ENCODE measurements around the gene GFRA3.
A peak's percentile ranks its signal among the peaks of the same experiment; 100 is the strongest.

Gene GFRA3

GRCh38 chr5:138213161-138214029 is 61.0 kb downstream of the GFRA3 start, which contains the start of gene CDC23:
CDC23 (minus strand) TSS chr5:138213323; CDS start chr5:138213312, 11 bp downstream.
- H3K4me3 ChIP-seq (ENCODE audit: control insufficient read depth in 1 of 7, extremely low read depth in 1 of 7, insufficient read depth in 4 of 7, low read depth in 2 of 7, low read length in 6 of 7), result peak within 1 kb of the TSS; percentile 80 to 100 (median 99)
- peak; percentile 97 to 98 (median 97) for DNase-seq
- CTCF ChIA-PET, result interaction anchor here (1.0 to 2.8 kb wide), 7 partner anchors 9 to 138 kb away, joined by 3 to 18 read pairs (median 4); no protein-coding TSS in a partner anchor
- POLR2A ChIA-PET, result interaction anchor here (0.5 to 0.6 kb wide), 2 partner anchors 18 to 269 kb away, joined by 3 to 5 read pairs; no protein-coding TSS in a partner anchor
- under 1% methylated on average over 26 of the region's 32 CpGs for WGBS (ENCODE audit: insufficient coverage)
- H3K4me1 ChIP-seq (ENCODE audit: control extremely low read depth in 1 of 4, control insufficient read depth in 4 of 4, insufficient read depth in 4 of 4, low read length in 3 of 4), result peaks cover 6 to 20% (median 12%) of the 10 kb centered on the region in 4 experiments
- H3K27ac ChIP-seq (ENCODE audit: insufficient read depth in 1 of 2, low read depth in 1 of 2, low read length in 2 of 2, poor library complexity in 1 of 2, severe bottlenecking in 2 of 2), result peak within 1 kb of the TSS; percentile 94 to 97
- H3K36me3 ChIP-seq (ENCODE audit: control insufficient read depth in 4 of 4, insufficient read depth in 4 of 4, low read length in 3 of 4), result peaks cover 0 to 8% (median 5%) of the 10 kb centered on the region in 4 experiments
- H3K27me3 ChIP-seq (replicated peaks in 2 of 5; ENCODE audit: control insufficient read depth in 4 of 5, insufficient read depth in 5 of 5, low read length in 4 of 5), result no peaks in the 10 kb centered on the region
- H3K9me3 ChIP-seq (ENCODE audit: control extremely low read depth in 1 of 5, control insufficient read depth in 4 of 5, insufficient read depth in 2 of 5, low read depth in 1 of 5, low read length in 4 of 5), result no peaks in the 10 kb centered on the region

- ChIA-PET CTCF (interaction anchor here (1.0 to 2.8 kb wide), 6 partner anchors 10 to 139 kb away, joined by 3 to 18 read pairs (median 4); no protein-coding TSS in a partner anchor), POLR2A (interaction anchor here (0.6 kb wide), 1 partner anchor 268 kb away, joined by 3 read pairs; no protein-coding TSS in a partner anchor)
- Histone ChIP-seq H3K4me3 (ENCODE audit: control insufficient read depth in 1 of 7, extremely low read depth in 1 of 7, insufficient read depth in 4 of 7, low read depth in 2 of 7, low read length in 6 of 7) (peak overlapping the region; percentile 80 to 100 (median 99)), H3K36me3 (ENCODE audit: control insufficient read depth in 4 of 4, insufficient read depth in 4 of 4, low read length in 3 of 4) (peaks cover 0 to 13% (median 9%) of the 10 kb centered on the region in 4 experiments), H3K27ac (ENCODE audit: insufficient read depth in 1 of 2, low read depth in 1 of 2, low read length in 2 of 2, poor library complexity in 1 of 2, severe bottlenecking in 2 of 2) (peak overlapping the region; percentile 94 to 97), H3K9me3 (ENCODE audit: control extremely low read depth in 1 of 5, control insufficient read depth in 4 of 5, insufficient read depth in 2 of 5, low read depth in 1 of 5, low read length in 4 of 5) (no peaks in the 10 kb centered on the region), H3K4me1 (ENCODE audit: control extremely low read depth in 1 of 4, control insufficient read depth in 4 of 4, insufficient read depth in 4 of 4, low read length in 3 of 4) (peaks cover 6 to 20% (median 12%) of the 10 kb centered on the region in 4 experiments), H3K27me3 (replicated peaks in 2 of 5; ENCODE audit: control insufficient read depth in 4 of 5, insufficient read depth in 5 of 5, low read length in 4 of 5) (no peaks in the 10 kb centered on the region)
- 0% methylated on average over 8 of the region's 8 CpGs for WGBS (ENCODE audit: insufficient coverage)
- DNase-seq, result no peak
These were observed 61.6 kb downstream of the GFRA3 start for GRCh38 chr5:138212828-138213160.

GRCh38 chr5:138210985-138211384 is 63.4 kb downstream of the GFRA3 start:
- WGBS (ENCODE audit: insufficient coverage), result 100% methylated on average over 2 of the region's 3 CpGs
- POLR2A ChIA-PET, result no interaction called here
- CTCF ChIA-PET, result interaction anchor here (0.8 to 2.1 kb wide), 4 partner anchors 13 to 73 kb away, joined by 3 to 8 read pairs (median 3); no protein-coding TSS in a partner anchor

More at GRCh38 chr5:138210985-138211384, 63.4 kb downstream of the GFRA3 start:
- Histone ChIP-seq H3K27ac (ENCODE audit: insufficient read depth in 1 of 2, low read depth in 1 of 2, low read length in 2 of 2, poor library complexity in 1 of 2, severe bottlenecking in 2 of 2) (no peak overlapping the region), H3K4me3 (ENCODE audit: control insufficient read depth in 1 of 7, extremely low read depth in 1 of 7, insufficient read depth in 4 of 7, low read depth in 2 of 7, low read length in 6 of 7) (no peak overlapping the region), H3K9me3 (ENCODE audit: control extremely low read depth in 1 of 5, control insufficient read depth in 4 of 5, insufficient read depth in 2 of 5, low read depth in 1 of 5, low read length in 4 of 5) (no peaks in the 10 kb centered on the region), H3K27me3 (replicated peaks in 2 of 5; ENCODE audit: control insufficient read depth in 4 of 5, insufficient read depth in 5 of 5, low read length in 4 of 5) (no peaks in the 10 kb centered on the region), H3K4me1 (ENCODE audit: control extremely low read depth in 1 of 4, control insufficient read depth in 4 of 4, insufficient read depth in 4 of 4, low read length in 3 of 4) (peaks cover 6 to 20% (median 12%) of the 10 kb centered on the region in 4 experiments), H3K36me3 (ENCODE audit: control insufficient read depth in 4 of 4, insufficient read depth in 4 of 4, low read length in 3 of 4) (peaks cover 0 to 19% (median 18%) of the 10 kb centered on the region in 4 experiments)
- no peak for DNase-seq
